MM.1S (cell line): ENCODE data around the gene BLID.

Experiments used
- DNase-seq: peaks from one replicate; pipeline ENCODE4 v3.0.0-alpha.2; 2015
- H2AFZ ChIP-seq: fragments of 300-600 bp; sonication (generic); 2 replicates; pipeline ENCODE4 v1.6.0; 2016; ENCODE audit warnings: antibody characterized with exemption, low read length
- H3F3A ChIP-seq: fragments of 300-600 bp; sonication (generic); 2 replicates; pipeline ENCODE4 v1.6.1; 2016; ENCODE audit warnings: mild to moderate bottlenecking, antibody characterized with exemption, low read length, moderate library complexity, mixed read lengths; ENCODE audit not compliant: insufficient read depth
- H3K27ac ChIP-seq: fragments of 300-600 bp; sonication (generic); 2 replicates; pipeline ENCODE4 v1.5.1; 2016; ENCODE audit warnings: mild to moderate bottlenecking, low read length
- H3K27me3 ChIP-seq: fragments of 300-600 bp; sonication (generic); replicated peaks from 2 replicates; pipeline ENCODE4 v1.6.0; 2016; ENCODE audit warnings: low read length; ENCODE audit not compliant: insufficient read depth
- H3K36me3 ChIP-seq: fragments of 300-600 bp; sonication (generic); replicated peaks from 2 replicates; pipeline ENCODE4 v1.6.1; 2016; ENCODE audit warnings: mild to moderate bottlenecking, low read length, mixed read lengths; ENCODE audit not compliant: insufficient read depth
- H3K4me1 ChIP-seq: fragments of 300-600 bp; sonication (generic); 2 replicates; pipeline ENCODE4 v1.6.1; 2016; ENCODE audit warnings: low read length, mixed read lengths
- H3K4me2 ChIP-seq: fragments of 300-600 bp; sonication (generic); 2 replicates; pipeline ENCODE4 v1.6.0; 2016; ENCODE audit warnings: low read depth, low read length
- H3K4me3 ChIP-seq: fragments of 300-600 bp; sonication (generic); 2 replicates; pipeline ENCODE4 v1.5.1; 2016; ENCODE audit warnings: low read length, mixed read lengths
- H3K79me2 ChIP-seq: fragments of 300-600 bp; sonication (generic); 2 replicates; pipeline ENCODE4 v1.6.1; 2016; ENCODE audit warnings: mixed run types, low read length, mixed read lengths
- H3K9ac ChIP-seq: fragments of 300-600 bp; sonication (generic); 2 replicates; pipeline ENCODE4 v1.6.1; 2016; ENCODE audit warnings: low read length, mixed read lengths
- H3K9me2 ChIP-seq: fragments of 300-600 bp; sonication (generic); replicated peaks from 2 replicates; pipeline ENCODE4 v1.6.1; 2016; ENCODE audit warnings: mild to moderate bottlenecking, low read length, mixed read lengths; ENCODE audit not compliant: insufficient read depth
- H3K9me3 ChIP-seq: fragments of 300-600 bp; sonication (generic); replicated peaks from 2 replicates; pipeline ENCODE4 v1.6.1; 2016; ENCODE audit warnings: mild to moderate bottlenecking, low read length, mixed read lengths; ENCODE audit not compliant: insufficient read depth
- H4K20me1 ChIP-seq: fragments of 300-600 bp; sonication (generic); 2 replicates; pipeline ENCODE4 v1.6.1; 2016; ENCODE audit warnings: mild to moderate bottlenecking, low read length, moderate library complexity, mixed read lengths; ENCODE audit not compliant: insufficient read depth
- CTCF ChIP-seq: fragments of 300-600 bp; sonication (generic); IDR thresholded peaks from 2 replicates; pipeline ENCODE4 v1.5.1; 2016; ENCODE audit warnings: antibody characterized with exemption, low read length, mixed read lengths
- EZH2 ChIP-seq: fragments of 300-600 bp; sonication (generic); optimal IDR thresholded peaks from 2 replicates; pipeline ENCODE3; 2017; ENCODE audit warnings: low read depth, mild to moderate bottlenecking, antibody characterized with exemption, low read length, mixed read lengths
- EZH2phosphoT487 ChIP-seq: fragments of 300-600 bp; sonication (generic); IDR thresholded peaks from 2 replicates; pipeline ENCODE4 v1.6.1; 2018; ENCODE audit warnings: antibody characterized with exemption, low read length

Gene BLID

GRCh38 chr11:122085712-122086111, 30.3 kb downstream of the BLID start:
- Histone ChIP-seq H3K9me2 (no peaks in the 10 kb centered on the region), H3K4me1 (no peaks in the 10 kb centered on the region), H2AFZ (no peak overlapping the region), H3F3A (no peaks in the 10 kb centered on the region), H4K20me1 (no peaks in the 10 kb centered on the region), H3K27me3 (no peaks in the 10 kb centered on the region), H3K27ac (no peak overlapping the region), H3K79me2 (no peaks in the 10 kb centered on the region), H3K9ac (no peak overlapping the region), H3K4me2 (no peak overlapping the region), H3K36me3 (no peaks in the 10 kb centered on the region), H3K9me3 (no peaks in the 10 kb centered on the region), H3K4me3 (no peak overlapping the region)
- TF ChIP-seq EZH2phosphoT487 (no peak), CTCF (no peak)
- DNase-seq = no peak

- Histone ChIP-seq H4K20me1 (no peaks in the 10 kb centered on the region), H3K27ac (no peak overlapping the region), H3K9ac (no peak overlapping the region), H3K4me1 (no peaks in the 10 kb centered on the region), H3K4me2 (no peak overlapping the region), H3K9me2 (no peaks in the 10 kb centered on the region), H2AFZ (no peak overlapping the region), H3K79me2 (no peaks in the 10 kb centered on the region), H3F3A (no peaks in the 10 kb centered on the region), H3K4me3 (no peak overlapping the region), H3K9me3 (no peaks in the 10 kb centered on the region), H3K27me3 (no peaks in the 10 kb centered on the region), H3K36me3 (no peaks in the 10 kb centered on the region)
- DNase-seq = no peak
- no peak for TF ChIP-seq CTCF
- no peak for TF ChIP-seq EZH2phosphoT487
- TF ChIP-seq EZH2 = no peak
Observed at GRCh38 chr11:122085264-122085663, 30.8 kb downstream of the BLID start.

GRCh38 chr11:122082205-122082604, 33.8 kb downstream of the BLID start:
- H3K9me2 ChIP-seq = no peaks in the 10 kb centered on the region
- no peaks in the 10 kb centered on the region for H3K4me1 ChIP-seq
- H3K9me3 ChIP-seq = no peaks in the 10 kb centered on the region
- H3K4me3 ChIP-seq = no peak overlapping the region
- no peak for DNase-seq
- no peaks in the 10 kb centered on the region for H3K27me3 ChIP-seq
- H3K79me2 ChIP-seq = no peaks in the 10 kb centered on the region
- TF ChIP-seq CTCF (no peak), EZH2 (no peak), EZH2phosphoT487 (no peak)
- no peak overlapping the region for H3K9ac ChIP-seq
- H3F3A ChIP-seq = no peaks in the 10 kb centered on the region
- no peaks in the 10 kb centered on the region for H3K36me3 ChIP-seq
- H3K4me2 ChIP-seq = no peak overlapping the region
- no peaks in the 10 kb centered on the region for H4K20me1 ChIP-seq
- H3K27ac ChIP-seq = no peak overlapping the region
- H2AFZ ChIP-seq = no peak overlapping the region

- no peaks in the 10 kb centered on the region for H3K79me2 ChIP-seq
- H3K27me3 ChIP-seq = no peaks in the 10 kb centered on the region
- no peaks in the 10 kb centered on the region for H3K9me3 ChIP-seq
- no peak overlapping the region for H3K4me2 ChIP-seq
- no peaks in the 10 kb centered on the region for H3K4me1 ChIP-seq
- no peak for DNase-seq
- H4K20me1 ChIP-seq = no peaks in the 10 kb centered on the region
- no peaks in the 10 kb centered on the region for H3K36me3 ChIP-seq
- TF ChIP-seq EZH2phosphoT487 (no peak), CTCF (no peak), EZH2 (no peak)
- H3F3A ChIP-seq = no peaks in the 10 kb centered on the region
- H3K9ac ChIP-seq = no peak overlapping the region
- no peak overlapping the region for H3K27ac ChIP-seq
- no peaks in the 10 kb centered on the region for H3K9me2 ChIP-seq
- no peak overlapping the region for H2AFZ ChIP-seq
- H3K4me3 ChIP-seq = no peak overlapping the region
Observed at GRCh38 chr11:122081073-122081472, 34.9 kb downstream of the BLID start.
